ENCODE data around the gene CKS2. TPM values are rescaled to one million over a fixed set of nuclear protein-coding genes. Genes with fewer than 3 reads are reported as not detected.

CKS2 gene
- total RNA-seq, 1 experiment from 2014 or later: 574 TPM

GRCh38 chr9:89350988-89351557, 40.1 kb downstream of the CKS2 start:
- DNase-seq (ENCODE audit: low read depth): no peak

GRCh38 chr9:89351584-89352300, 40.7 kb downstream of the CKS2 start:
- DNase-seq (ENCODE audit: low read depth): no peak

- DNase-seq (ENCODE audit: low read depth): no peak
Measured at GRCh38 chr9:89352451-89352850, 41.5 kb downstream of the CKS2 start.

- DNase-seq (ENCODE audit: low read depth): no peak
Measured at GRCh38 chr9:89352874-89353649, 42.1 kb downstream of the CKS2 start.

- no peak for DNase-seq (ENCODE audit: low read depth)
Measured at GRCh38 chr9:89353989-89354388, 43.0 kb downstream of the CKS2 start.

GRCh38 chr9:89354471-89354870, 43.5 kb downstream of the CKS2 start:
- no peak for DNase-seq (ENCODE audit: low read depth)

- DNase-seq (ENCODE audit: low read depth): no peak
Measured at GRCh38 chr9:89356782-89357181, 45.8 kb downstream of the CKS2 start.

GRCh38 chr9:89357331-89358197, 46.6 kb downstream of the CKS2 start:
- DNase-seq (ENCODE audit: low read depth): no peak

- no peak for DNase-seq (ENCODE audit: low read depth)
Measured at GRCh38 chr9:89358376-89358916, 47.5 kb downstream of the CKS2 start.

- DNase-seq (ENCODE audit: low read depth): no peak
Measured at GRCh38 chr9:89358985-89359384, 48.0 kb downstream of the CKS2 start.

- DNase-seq (ENCODE audit: low read depth): no peak
Measured at GRCh38 chr9:89359751-89360261, 48.8 kb downstream of the CKS2 start.

- no peak for DNase-seq (ENCODE audit: low read depth)
Measured at GRCh38 chr9:89360465-89360864, 49.5 kb downstream of the CKS2 start.

- DNase-seq (ENCODE audit: low read depth): no peak
Measured at GRCh38 chr9:89361031-89361430, 50.0 kb downstream of the CKS2 start.

GRCh38 chr9:89361816-89362646, 51.0 kb downstream of the CKS2 start:
- DNase-seq (ENCODE audit: low read depth): no peak

- DNase-seq (ENCODE audit: low read depth): no peak
Measured at GRCh38 chr9:89362647-89363310, 51.8 kb downstream of the CKS2 start.

GRCh38 chr9:89363311-89363670, 52.3 kb downstream of the CKS2 start:
- no peak for DNase-seq (ENCODE audit: low read depth)

GRCh38 chr9:89363921-89364665, 53.1 kb downstream of the CKS2 start:
- no peak for DNase-seq (ENCODE audit: low read depth)

- no peak for DNase-seq (ENCODE audit: low read depth)
Measured at GRCh38 chr9:89364666-89365531, 53.9 kb downstream of the CKS2 start.
